K562 treated with DMSO at 1 percent for 24 hours (cell line): Measurements from ENCODE around the gene FAM237A. TPM values are rescaled to one million over a fixed set of nuclear protein-coding genes. Genes with fewer than 3 reads are reported as not detected.

Experiments used
- total RNA-seq: library from RNA; unstranded; fragments of 300-600 nt; gene quantifications from 2 replicates; pipeline ENCODE4 v1.2.3, GENCODE V29; 2022; ENCODE audit warnings: low read depth; ENCODE audit not compliant: insufficient read depth

The FAM237A gene
- not detected in 2 replicates for total RNA-seq

GRCh38 chr2:206642075-206643025 lies at the start of gene FAM237A:
FAM237A (plus strand) TSS chr2:206642487; CDS start chr2:206644237, 1,750 bp downstream.

Other genes with a start within 250 kb of the FAM237A start
- gene ADAM23, start 199.0 kb upstream of the FAM237A start, total RNA-seq: not detected in 2 replicates
- not detected in 2 replicates for gene DYTN, start 75.9 kb downstream of the FAM237A start, total RNA-seq
- gene MDH1B, start 122.8 kb downstream of the FAM237A start, total RNA-seq: not detected in 2 replicates
- 7.9 and 9.1 TPM in 2 replicates for gene FASTKD2, start 123.1 kb downstream of the FAM237A start, total RNA-seq